ENCODE measurements around the gene POU6F1.
"Not testable (repeated sequence)": the region's sequence is repeated elsewhere in the genome, so short reads cannot be mapped to it uniquely, and the experiment has no call there.

The POU6F1 gene

GRCh38 chr12:51217968-51218606, at the start of gene POU6F1:
TSS of gene POU6F1 (minus strand) at chr12:51218062. CDS start at chr12:51206836, 11,226 bp downstream.
- DNase-seq (ENCODE audit: low read depth): peak; percentile 51

GRCh38 chr12:51265024-51265423, 47.2 kb upstream of the POU6F1 start:
- DNase-seq (ENCODE audit: low read depth): no peak

GRCh38 chr12:51264297-51264696, 46.4 kb upstream of the POU6F1 start:
- no peak for DNase-seq (ENCODE audit: low read depth)

GRCh38 chr12:51263341-51263740, 45.5 kb upstream of the POU6F1 start:
- DNase-seq (ENCODE audit: low read depth): no peak

GRCh38 chr12:51262758-51263177, 44.9 kb upstream of the POU6F1 start:
- DNase-seq (ENCODE audit: low read depth): no peak

- not testable (repeated sequence) for DNase-seq (ENCODE audit: low read depth)
These were observed 41.7 kb upstream of the POU6F1 start for GRCh38 chr12:51259600-51259999.

GRCh38 chr12:51254536-51254935, 36.7 kb upstream of the POU6F1 start:
- DNase-seq (ENCODE audit: low read depth): no peak

- no peak for DNase-seq (ENCODE audit: low read depth)
These were observed 35.4 kb upstream of the POU6F1 start for GRCh38 chr12:51253276-51253675.

- no peak for DNase-seq (ENCODE audit: low read depth)
These were observed 29.8 kb upstream of the POU6F1 start for GRCh38 chr12:51247523-51248206.

GRCh38 chr12:51246254-51246853, 28.5 kb upstream of the POU6F1 start:
- DNase-seq (ENCODE audit: low read depth): no peak

- DNase-seq (ENCODE audit: low read depth): no peak
These were observed 27.8 kb upstream of the POU6F1 start for GRCh38 chr12:51245476-51246253.

GRCh38 chr12:51244269-51244668, 26.4 kb upstream of the POU6F1 start:
- no peak for DNase-seq (ENCODE audit: low read depth)

- DNase-seq (ENCODE audit: low read depth): no peak
These were observed 25.0 kb upstream of the POU6F1 start for GRCh38 chr12:51242876-51243275.

GRCh38 chr12:51242120-51242519, 24.3 kb upstream of the POU6F1 start:
- DNase-seq (ENCODE audit: low read depth): no peak

- no peak for DNase-seq (ENCODE audit: low read depth)
These were observed 23.1 kb upstream of the POU6F1 start for GRCh38 chr12:51240971-51241370.

- peak; percentile 81 for DNase-seq (ENCODE audit: low read depth)
These were observed 20.9 kb upstream of the POU6F1 start, which contains the start of gene DAZAP2 for GRCh38 chr12:51238510-51239334. TSS of gene DAZAP2 (plus strand) at chr12:51238826. CDS start at chr12:51238908, 82 bp downstream.

- no peak for DNase-seq (ENCODE audit: low read depth)
These were observed 20.2 kb upstream of the POU6F1 start for GRCh38 chr12:51238037-51238509.

- DNase-seq (ENCODE audit: low read depth): no peak
These were observed 16.7 kb upstream of the POU6F1 start for GRCh38 chr12:51234530-51234929.

GRCh38 chr12:51232642-51233041, 14.8 kb upstream of the POU6F1 start:
- DNase-seq (ENCODE audit: low read depth): no peak

GRCh38 chr12:51229116-51229809, 11.4 kb upstream of the POU6F1 start:
- DNase-seq (ENCODE audit: low read depth): no peak

- no peak for DNase-seq (ENCODE audit: low read depth)
These were observed 10.1 kb upstream of the POU6F1 start for GRCh38 chr12:51227962-51228361.

Data from HS-27A (cell line).